ENCODE results near the gene SRC. TPM values are rescaled to one million over a fixed set of nuclear protein-coding genes. Genes with fewer than 3 reads are reported as not detected.
"Not testable (repeated sequence)": the region's sequence is repeated elsewhere in the genome, so short reads cannot be mapped to it uniquely, and the experiment has no call there.

Gene SRC
- total RNA-seq, 3 donors from 2014 or later: 2.8 to 4.7 (median 3.8) TPM

GRCh38 chr20:37337208-37337991 lies 8.5 kb upstream of the SRC start:
- H3K36me3 Mint-ChIP-seq (ENCODE audit: insufficient read depth): no peaks in the 10 kb centered on the region

GRCh38 chr20:37338380-37338779 lies 7.6 kb upstream of the SRC start:
- H3K36me3 Mint-ChIP-seq (ENCODE audit: insufficient read depth); H3K9me3 Mint-ChIP-seq; H3K27me3 Mint-ChIP-seq (ENCODE audit: low read depth); DNase-seq; ATAC-seq; H3K4me3 Mint-ChIP-seq: not testable (repeated sequence)
- H3K4me1 Mint-ChIP-seq (ENCODE audit: low read depth): peaks cover 19% of the 10 kb centered on the region

More at GRCh38 chr20:37337208-37337991, 8.5 kb upstream of the SRC start:
- Mint-ChIP-seq H3K27me3 (ENCODE audit: low read depth) (no peaks in the 10 kb centered on the region), H3K4me3 (no peak overlapping the region), H3K9me3 (no peaks in the 10 kb centered on the region), H3K4me1 (ENCODE audit: low read depth) (peaks cover 19% of the 10 kb centered on the region)
- DNase-seq (no peak), ATAC-seq (no peak)

DNA sequence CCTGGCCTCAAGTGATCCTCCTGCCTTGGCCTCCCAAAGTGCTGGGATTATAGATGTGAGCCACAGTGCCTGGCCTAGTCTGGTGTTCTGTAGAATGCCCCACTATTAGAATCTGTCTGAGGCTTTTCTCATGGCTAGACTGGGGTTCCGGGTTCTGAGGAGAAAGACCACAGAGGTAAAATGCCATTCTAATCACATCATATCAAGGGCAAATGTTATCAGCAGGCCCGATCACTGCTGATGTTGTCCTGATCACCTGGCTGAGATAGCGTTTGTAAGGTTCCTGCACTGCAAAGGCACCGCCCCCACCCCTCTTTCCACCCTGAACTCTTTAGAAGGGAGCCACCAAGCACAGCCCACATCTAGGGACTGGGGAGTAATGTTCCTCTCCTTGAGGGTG lies 6.7 kb upstream of the SRC start:
- no peaks in the 10 kb centered on the region for H3K36me3 Mint-ChIP-seq (ENCODE audit: insufficient read depth)
- H3K4me3 Mint-ChIP-seq: no peak overlapping the region
- H3K9me3 Mint-ChIP-seq: no peaks in the 10 kb centered on the region
- DNase-seq (no peak), ATAC-seq (no peak)
- no peaks in the 10 kb centered on the region for H3K27me3 Mint-ChIP-seq (ENCODE audit: low read depth)
- peaks cover 21% of the 10 kb centered on the region for H3K4me1 Mint-ChIP-seq (ENCODE audit: low read depth)

GRCh38 chr20:37339764-37340109 lies 6.2 kb upstream of the SRC start:
- ATAC-seq; H3K36me3 Mint-ChIP-seq (ENCODE audit: insufficient read depth); H3K27me3 Mint-ChIP-seq (ENCODE audit: low read depth); H3K4me3 Mint-ChIP-seq; H3K9me3 Mint-ChIP-seq; DNase-seq: not testable (repeated sequence)
- peaks cover 21% of the 10 kb centered on the region for H3K4me1 Mint-ChIP-seq (ENCODE audit: low read depth)

GRCh38 chr20:37340998-37341397 lies 4.9 kb upstream of the SRC start:
- H3K36me3 Mint-ChIP-seq (ENCODE audit: insufficient read depth): no peaks in the 10 kb centered on the region
- no peaks in the 10 kb centered on the region for H3K27me3 Mint-ChIP-seq (ENCODE audit: low read depth)
- no peaks in the 10 kb centered on the region for H3K9me3 Mint-ChIP-seq
- H3K4me3 Mint-ChIP-seq: no peak overlapping the region
- ATAC-seq (no peak), DNase-seq (no peak)
- peaks cover 20% of the 10 kb centered on the region for H3K4me1 Mint-ChIP-seq (ENCODE audit: low read depth)

DNA sequence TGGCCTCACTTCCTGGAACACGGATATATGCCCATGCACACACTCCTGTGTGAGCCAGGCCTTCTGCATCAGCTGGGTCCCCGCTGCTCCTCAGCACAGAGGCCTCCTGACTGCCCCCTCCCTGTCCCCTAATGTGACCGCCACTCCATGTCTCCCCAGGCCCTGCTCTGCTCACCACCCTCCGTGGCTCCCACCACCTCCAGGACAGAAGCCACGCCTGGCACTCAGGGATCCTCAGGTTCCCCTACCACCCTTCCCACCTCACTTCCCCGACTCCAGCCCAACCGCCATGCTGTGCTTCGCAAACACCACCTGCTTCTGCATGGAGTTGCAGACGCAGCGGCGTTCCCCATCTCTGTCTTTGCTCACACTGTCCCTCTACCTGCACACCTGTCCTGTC lies 4.3 kb upstream of the SRC start:
- H3K4me3 Mint-ChIP-seq: no peak overlapping the region
- H3K9me3 Mint-ChIP-seq: no peaks in the 10 kb centered on the region
- peaks cover 15% of the 10 kb centered on the region for H3K4me1 Mint-ChIP-seq (ENCODE audit: low read depth)
- ATAC-seq (no peak), DNase-seq (no peak)
- H3K27me3 Mint-ChIP-seq (ENCODE audit: low read depth): no peaks in the 10 kb centered on the region
- no peaks in the 10 kb centered on the region for H3K36me3 Mint-ChIP-seq (ENCODE audit: insufficient read depth)

DNA sequence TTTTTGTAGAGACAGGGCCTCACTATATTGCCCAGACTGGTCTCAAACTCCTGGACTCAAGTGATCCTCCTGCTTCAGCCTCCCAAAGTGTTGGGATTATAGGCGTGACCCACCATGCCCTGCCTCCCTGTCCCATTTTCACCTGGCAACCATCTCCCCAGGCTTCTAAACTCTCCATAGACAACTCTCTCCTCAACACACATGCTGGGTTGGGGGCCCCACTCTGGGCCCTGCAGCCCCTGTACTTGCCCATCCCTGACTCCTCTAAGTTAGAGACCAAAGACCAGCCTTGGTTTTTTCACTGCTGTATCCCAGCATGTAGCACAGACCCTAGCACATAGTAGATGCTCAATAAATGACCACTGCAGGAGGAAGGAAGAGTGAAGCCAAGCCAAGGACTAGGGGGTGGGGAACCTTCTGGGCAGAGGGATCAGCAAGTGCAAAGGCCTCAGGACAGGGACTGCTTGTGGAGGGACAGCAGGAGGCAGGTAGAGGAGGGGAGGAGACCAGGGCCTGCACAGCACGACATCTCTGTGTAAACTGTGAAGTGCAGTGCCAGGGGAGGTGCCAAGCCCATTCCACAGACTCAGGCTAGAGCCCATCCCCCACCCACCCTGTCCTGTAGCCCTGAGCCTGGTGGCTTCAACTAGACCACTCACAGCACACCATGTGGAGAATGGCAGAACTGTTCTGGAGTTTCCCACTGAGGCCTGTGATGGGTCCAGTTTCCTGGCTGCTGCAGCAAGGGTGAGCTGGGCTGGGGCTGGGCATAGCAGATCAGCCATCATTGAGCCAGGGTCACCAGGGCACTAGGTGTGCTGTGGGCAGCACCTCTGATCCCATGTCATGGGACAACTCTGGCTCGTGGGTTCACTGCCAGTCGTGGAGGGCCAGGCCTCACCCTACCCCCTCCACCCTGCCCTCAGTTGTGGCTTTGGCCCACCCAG lies 3.4 kb upstream of the SRC start:
- Mint-ChIP-seq H3K9me3 (no peaks in the 10 kb centered on the region), H3K4me3 (no peak overlapping the region), H3K27me3 (ENCODE audit: low read depth) (no peaks in the 10 kb centered on the region), H3K4me1 (ENCODE audit: low read depth) (peaks cover 10% of the 10 kb centered on the region), H3K36me3 (ENCODE audit: insufficient read depth) (no peaks in the 10 kb centered on the region)
- no peak for ATAC-seq
- no peak for DNase-seq

DNA sequence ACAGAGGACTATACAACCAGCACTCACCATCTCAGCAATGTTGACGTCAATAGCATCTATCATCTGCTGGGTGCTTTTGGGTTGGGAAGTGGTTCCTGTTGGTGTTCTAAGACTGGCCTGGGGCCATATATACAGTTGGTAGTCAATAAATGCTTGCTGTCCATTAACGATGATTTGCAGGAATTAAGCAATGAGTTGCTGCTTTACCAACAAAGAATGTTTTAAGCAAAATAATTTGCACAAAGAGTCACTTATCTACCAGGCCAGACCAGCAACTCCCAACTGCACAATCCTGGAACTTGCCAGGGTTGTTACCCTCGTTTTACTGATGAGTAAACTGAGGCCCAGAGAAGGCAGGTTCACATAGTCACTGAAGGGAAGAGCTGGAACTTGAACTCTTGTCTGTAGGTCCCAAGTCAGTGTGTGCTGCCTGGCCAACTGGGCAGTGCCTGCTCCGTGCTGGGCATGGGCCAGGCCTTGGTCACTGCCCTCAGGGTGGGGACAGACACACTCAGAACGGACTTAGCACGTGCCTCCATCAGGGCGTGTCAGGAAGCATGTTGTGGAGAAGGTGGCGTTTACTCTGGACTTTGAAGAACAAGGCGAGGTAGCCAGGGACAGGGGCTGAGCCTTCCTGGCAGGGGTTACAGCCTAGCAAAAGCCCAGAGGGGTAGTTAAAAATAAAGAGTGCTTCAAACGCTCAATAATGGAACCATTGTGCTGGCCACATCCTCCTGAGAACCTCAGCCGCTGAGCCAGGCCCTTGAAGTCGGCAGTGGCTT lies 2.5 kb upstream of the SRC start:
- H3K36me3 Mint-ChIP-seq (ENCODE audit: insufficient read depth): no peaks in the 10 kb centered on the region
- DNase-seq (no peak), ATAC-seq (no peak)
- no peaks in the 10 kb centered on the region for H3K9me3 Mint-ChIP-seq
- H3K4me1 Mint-ChIP-seq (ENCODE audit: low read depth): peaks cover 15% of the 10 kb centered on the region
- no peaks in the 10 kb centered on the region for H3K27me3 Mint-ChIP-seq (ENCODE audit: low read depth)
- H3K4me3 Mint-ChIP-seq: no peak overlapping the region

- Mint-ChIP-seq H3K27me3 (ENCODE audit: low read depth) (no peaks in the 10 kb centered on the region), H3K9me3 (no peaks in the 10 kb centered on the region), H3K36me3 (ENCODE audit: insufficient read depth) (no peaks in the 10 kb centered on the region), H3K4me1 (ENCODE audit: low read depth) (peaks cover 15% of the 10 kb centered on the region), H3K4me3 (no peak overlapping the region)
- ATAC-seq (no peak), DNase-seq (no peak)
Observed at GRCh38 chr20:37343994-37344355, 2.0 kb upstream of the SRC start.

- ATAC-seq (no peak), DNase-seq (no peak)
- Mint-ChIP-seq H3K36me3 (ENCODE audit: insufficient read depth) (no peaks in the 10 kb centered on the region), H3K4me1 (ENCODE audit: low read depth) (peaks cover 15% of the 10 kb centered on the region), H3K9me3 (no peaks in the 10 kb centered on the region), H3K27me3 (ENCODE audit: low read depth) (no peaks in the 10 kb centered on the region), H3K4me3 (peak overlapping the region; percentile 78)
Observed at GRCh38 chr20:37344506-37345338, 1.2 kb upstream of the SRC start.

DNA sequence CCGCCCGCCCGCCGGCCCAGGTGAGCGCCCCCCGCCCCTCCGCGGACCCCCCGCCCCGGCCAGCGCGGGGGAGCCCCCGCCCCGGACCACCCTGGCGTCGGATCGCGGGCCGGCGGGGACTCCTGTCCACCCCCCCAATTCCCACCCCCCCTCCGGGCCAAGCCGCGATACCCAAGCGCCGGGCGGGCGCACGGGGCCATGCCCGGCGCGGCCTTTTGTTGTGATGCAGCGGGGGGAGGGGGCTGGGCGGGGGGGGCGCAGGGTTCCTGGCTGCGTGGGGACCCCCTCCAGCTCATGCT lies 245 bp downstream of the SRC start:
- DNase-seq: no peak
- peak; percentile 7 to 26 for ATAC-seq
- Mint-ChIP-seq H3K27me3 (ENCODE audit: low read depth) (no peaks in the 10 kb centered on the region), H3K9me3 (no peaks in the 10 kb centered on the region), H3K4me3 (no peak overlapping the region), H3K4me1 (ENCODE audit: low read depth) (peaks cover 15% of the 10 kb centered on the region), H3K36me3 (ENCODE audit: insufficient read depth) (no peaks in the 10 kb centered on the region)

GRCh38 chr20:37346535-37347346 lies 801 bp downstream of the SRC start:
- H3K9me3 Mint-ChIP-seq: no peaks in the 10 kb centered on the region
- ATAC-seq (peak in 1 of 2 donors; percentile 11), DNase-seq (no peak)
- H3K36me3 Mint-ChIP-seq (ENCODE audit: insufficient read depth): no peaks in the 10 kb centered on the region
- peaks cover 15% of the 10 kb centered on the region for H3K4me1 Mint-ChIP-seq (ENCODE audit: low read depth)
- H3K27me3 Mint-ChIP-seq (ENCODE audit: low read depth): no peaks in the 10 kb centered on the region
- peak overlapping the region; percentile 62 for H3K4me3 Mint-ChIP-seq

- peaks cover 15% of the 10 kb centered on the region for H3K4me1 Mint-ChIP-seq (ENCODE audit: low read depth)
Observed at GRCh38 chr20:37347347-37347823, 1.4 kb downstream of the SRC start.

More at GRCh38 chr20:37347347-37347823, 1.4 kb downstream of the SRC start:
- Mint-ChIP-seq H3K36me3 (ENCODE audit: insufficient read depth) (no peaks in the 10 kb centered on the region), H3K4me3 (peak overlapping the region; percentile 62), H3K9me3 (no peaks in the 10 kb centered on the region), H3K27me3 (ENCODE audit: low read depth) (no peaks in the 10 kb centered on the region)
- DNase-seq (no peak), ATAC-seq (no peak)
